Activated CD4-positive, alpha-beta T cell treated with anti-CD3 and anti-CD28 coated beads for 4 hours (primary cell): ENCODE measurements around the gene TBC1D17.
A peak's percentile ranks its signal among the peaks of the same experiment; 100 is the strongest.

Source experiments
- DNase-seq, 2 donors: peaks; one replicate each; pipeline ENCODE4 v3.0.0-alpha.2; 2020

Gene TBC1D17

DNA sequence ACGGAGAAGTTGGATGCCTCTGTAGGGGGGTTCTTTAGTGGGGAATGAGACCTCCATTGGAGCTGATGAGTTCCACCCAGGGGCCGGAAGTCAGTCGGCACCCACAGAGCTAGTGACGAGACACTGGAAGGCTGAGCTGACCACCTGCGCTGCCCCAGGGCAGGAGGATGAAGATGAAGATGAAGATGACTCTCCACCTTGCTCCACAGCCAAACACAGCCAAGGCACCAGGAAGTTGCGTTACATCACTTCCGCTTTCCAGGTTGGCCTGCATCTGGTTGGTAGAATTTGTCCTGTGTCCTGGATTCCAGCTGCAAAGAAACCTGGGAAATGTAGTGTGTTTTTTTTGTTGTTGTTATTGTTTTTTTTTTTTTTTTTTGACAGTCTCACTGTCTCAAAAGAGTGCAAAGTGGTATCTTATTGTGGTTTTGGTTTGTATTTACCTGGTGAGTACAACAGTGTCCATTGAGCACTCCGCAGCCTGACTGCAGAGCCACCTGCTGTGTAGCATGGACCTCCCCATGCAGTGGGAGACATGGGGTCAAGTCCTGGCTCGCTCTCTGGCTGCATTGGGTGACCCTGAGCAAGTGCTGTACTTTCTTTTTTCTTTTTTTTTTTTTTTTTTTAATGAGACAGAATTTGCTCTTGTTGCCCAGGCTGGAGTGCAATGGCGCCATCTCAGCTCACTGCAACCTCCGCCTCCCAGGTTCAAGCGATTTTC lies 1.9 kb downstream of the TBC1D17 start:
- no peak for DNase-seq

- DNase-seq, result no peak
Measured at GRCh38 chr19:49880162-49880869, 2.8 kb downstream of the TBC1D17 start.

DNA sequence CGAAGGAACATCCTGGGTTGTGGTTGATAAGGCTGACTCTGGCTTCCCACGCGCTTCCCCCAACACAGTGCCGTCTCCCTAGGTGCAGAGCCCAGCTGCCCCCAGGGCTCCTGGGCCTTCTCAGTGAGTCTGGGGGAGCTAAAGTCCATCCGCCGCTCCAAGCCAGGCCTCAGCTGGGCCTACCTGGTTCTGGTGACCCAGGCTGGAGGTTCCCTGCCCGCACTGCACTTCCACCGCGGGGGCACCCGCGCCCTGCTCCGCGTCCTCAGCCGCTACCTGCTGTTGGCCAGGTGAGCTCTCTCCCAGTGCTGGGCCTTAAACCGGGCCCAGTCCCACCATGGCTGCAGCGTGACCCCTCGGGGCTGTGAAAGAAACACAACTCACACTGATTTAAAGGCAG lies 3.7 kb downstream of the TBC1D17 start:
- DNase-seq, result no peak

DNA sequence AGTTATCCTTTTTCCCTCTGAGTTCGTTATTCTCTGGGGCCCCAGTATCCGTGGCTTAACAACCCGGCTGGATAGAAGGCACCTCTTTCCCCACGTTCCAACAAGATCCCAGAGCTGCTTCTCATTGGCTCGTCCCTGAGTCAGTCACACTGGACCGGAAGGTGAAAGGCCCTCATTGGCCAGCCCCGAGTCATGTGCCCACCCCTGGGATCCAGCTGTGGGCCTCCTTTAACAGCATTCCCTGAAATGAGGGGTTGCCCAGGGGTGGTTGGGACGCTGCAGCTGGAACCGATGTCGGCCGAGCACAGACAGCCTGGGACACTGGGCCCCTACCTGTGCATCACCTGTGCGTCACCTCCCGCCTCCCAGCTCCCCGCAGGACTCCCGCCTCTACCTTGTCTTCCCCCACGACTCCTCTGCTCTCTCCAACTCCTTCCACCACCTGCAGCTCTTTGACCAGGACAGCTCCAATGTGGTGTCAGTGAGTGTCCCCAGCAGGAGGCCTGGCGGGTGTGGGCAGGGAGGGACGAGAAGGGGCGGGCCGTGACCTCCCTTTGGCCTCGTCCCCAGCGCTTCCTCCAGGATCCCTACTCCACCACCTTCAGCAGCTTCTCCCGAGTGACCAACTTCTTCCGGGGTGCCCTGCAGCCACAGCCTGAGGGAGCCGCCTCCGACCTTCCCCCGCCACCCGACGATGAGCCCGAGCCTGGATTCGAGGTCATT lies 4.3 kb downstream of the TBC1D17 start:
- DNase-seq, result no peak

DNA sequence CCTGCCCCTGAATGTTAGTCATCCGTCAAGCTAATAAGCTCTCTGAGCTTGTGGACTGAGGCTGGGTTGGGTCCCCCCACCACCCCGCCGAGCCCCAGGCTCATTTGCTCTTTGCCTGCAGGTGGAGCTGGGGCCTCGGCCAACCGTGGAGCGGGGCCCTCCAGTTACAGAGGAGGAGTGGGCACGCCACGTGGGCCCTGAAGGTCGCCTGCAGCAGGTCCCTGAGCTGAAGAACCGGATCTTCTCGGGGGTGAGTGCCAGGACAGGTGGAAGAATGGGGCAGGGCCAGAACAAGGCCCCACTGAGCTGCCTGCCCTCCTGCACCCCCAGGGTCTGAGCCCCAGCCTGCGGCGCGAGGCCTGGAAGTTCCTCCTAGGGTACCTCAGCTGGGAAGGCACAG lies 5.1 kb downstream of the TBC1D17 start:
- DNase-seq, result no peak

DNA sequence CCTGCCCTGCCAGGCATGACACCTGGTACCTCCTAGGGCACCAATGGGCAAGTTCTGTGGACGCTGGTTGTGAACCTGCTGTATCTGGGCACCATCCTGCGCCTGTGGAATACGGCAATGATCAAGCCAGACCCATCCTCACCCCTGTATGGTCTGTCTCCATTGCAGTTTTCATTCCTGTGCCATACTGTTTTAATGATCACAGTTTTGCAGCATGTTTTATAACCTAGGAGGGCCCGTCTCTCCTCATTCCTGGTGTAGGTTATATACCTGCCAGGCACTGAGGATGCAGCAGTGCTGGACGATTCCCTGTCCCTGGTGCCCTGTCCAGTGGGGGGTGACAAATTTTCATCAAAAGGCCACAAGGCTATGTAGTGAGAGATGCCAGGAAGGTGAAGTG lies 5.6 kb downstream of the TBC1D17 start:
- no peak for DNase-seq

DNA sequence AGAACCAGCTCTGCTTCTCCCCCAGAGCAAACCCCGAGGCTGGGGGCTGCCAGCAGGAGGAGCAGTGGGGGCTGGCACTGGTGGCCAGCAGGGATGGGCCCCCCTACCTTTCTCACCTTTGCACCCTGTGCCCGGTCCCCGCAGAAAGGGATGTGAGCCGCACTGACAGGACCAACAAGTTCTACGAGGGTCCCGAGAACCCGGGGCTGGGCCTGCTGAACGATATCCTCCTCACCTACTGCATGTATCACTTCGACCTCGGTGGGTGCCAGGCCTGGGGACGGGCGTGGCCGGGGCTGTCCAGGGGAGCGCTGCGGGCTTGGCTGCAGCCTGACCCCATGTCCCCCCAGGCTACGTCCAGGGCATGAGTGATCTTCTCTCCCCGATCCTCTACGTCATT lies 6.6 kb downstream of the TBC1D17 start:
- DNase-seq, result no peak

DNA sequence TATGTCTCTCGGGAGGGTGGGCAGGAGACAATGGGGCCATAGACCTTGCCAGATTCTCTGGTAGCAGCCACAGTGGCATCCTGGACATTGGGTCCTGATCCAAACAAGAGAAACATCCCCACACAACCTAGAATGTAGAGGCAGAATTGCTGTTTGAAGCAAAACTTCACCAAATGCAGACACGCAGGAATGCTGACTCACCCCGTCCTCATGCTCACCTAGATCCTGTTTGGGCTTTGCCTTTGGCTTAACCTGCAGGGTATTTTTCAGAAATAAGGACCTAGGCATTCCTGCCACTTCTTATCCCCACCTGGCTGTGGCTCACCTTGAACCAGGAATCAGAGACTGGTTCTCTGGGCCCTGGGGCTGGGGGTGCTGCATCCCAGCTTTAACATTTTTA lies 7.3 kb downstream of the TBC1D17 start:
- no peak for DNase-seq

- no peak for DNase-seq
Measured at GRCh38 chr19:49887037-49887664, 9.6 kb downstream of the TBC1D17 start.

GRCh38 chr19:49887665-49888509 lies 10.4 kb downstream of the TBC1D17 start:
- no peak for DNase-seq

- no peak for DNase-seq
Measured at GRCh38 chr19:49888510-49888824, 11.0 kb downstream of the TBC1D17 start.

DNA sequence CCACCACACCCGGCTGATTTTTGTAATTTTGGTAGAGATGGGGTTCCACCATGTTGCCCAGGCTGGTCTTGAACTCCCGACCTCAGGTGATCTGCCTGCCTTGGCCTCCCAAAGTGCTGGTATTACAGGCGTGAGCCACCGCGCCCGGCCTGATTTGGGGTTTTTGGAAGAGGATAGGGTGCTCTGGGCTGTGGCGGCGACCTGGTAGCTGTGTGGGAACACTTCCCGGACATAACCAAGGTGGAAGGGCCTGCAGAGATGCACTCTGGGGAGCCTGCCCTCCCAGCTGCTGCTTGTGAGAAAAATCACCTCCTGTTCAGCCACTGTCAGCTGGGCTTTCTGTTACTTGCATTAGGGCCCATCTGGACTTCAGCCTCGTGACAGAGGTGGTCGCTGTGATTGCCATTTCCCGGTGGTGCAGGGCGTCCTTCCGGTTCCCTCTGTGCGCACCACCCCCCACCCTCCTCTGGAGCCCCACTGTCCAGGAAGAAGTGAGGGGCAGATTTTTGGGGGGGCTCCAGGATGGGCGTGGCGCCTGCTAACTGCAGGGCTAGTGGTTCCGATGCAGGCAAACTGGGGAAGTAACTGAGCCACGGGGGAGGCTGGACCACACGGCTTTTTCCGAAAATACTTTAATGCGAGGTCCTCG lies 11.7 kb downstream of the TBC1D17 start:
- DNase-seq, result no peak

GRCh38 chr19:49889687-49890348 lies 12.3 kb downstream of the TBC1D17 start:
- DNase-seq, result peak; percentile 74 to 76

DNA sequence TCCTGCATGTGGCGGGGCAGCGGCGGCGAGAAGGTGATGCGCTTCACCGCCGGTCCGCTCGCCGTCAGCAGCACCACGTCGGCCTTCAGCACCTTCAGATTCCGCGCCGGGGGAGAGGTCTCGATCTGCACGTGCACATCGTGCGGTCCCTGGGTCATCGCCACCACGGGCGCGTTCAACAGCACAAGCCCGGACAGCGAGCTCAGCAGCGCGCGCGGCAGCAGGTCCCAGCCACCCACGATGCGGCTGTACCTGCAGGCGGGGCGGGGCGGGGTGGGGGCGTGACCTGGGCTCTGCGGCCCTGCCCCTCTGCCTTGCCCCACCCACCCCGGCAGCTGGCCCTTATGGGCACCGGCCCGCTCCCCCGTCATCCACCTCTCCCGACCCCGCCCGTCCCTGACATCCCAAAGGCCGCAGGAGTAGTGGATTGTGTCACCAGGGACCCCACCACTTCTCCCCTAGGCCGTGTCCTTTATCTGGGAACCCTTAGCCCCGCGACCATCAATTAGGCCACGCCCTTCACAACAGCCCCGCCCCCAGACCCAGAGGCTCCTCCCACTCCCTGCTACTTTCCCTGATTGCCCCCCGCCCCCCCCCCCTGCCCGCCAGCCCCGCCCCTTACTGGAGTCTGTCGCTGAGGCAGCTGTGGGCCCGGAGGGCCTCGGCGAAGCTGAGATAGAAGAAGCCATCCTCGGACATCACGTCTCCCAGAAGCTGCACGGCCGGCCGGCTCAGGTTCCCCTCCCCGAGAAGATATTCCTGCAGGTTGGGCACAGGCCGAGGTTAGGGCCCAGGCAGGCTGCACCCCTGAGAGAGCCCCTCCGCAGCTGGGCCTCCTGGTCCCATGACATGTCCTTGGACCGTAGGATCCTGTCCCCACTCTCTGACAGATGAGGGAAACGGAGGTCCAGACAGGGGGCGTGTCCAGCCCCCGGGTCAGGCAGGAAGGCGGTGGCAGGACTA lies 13.1 kb downstream of the TBC1D17 start:
- DNase-seq, result peak; percentile 72 to 73

GRCh38 chr19:49891393-49891792 lies 13.9 kb downstream of the TBC1D17 start:
- DNase-seq, result no peak

GRCh38 chr19:49892716-49893115 lies 15.2 kb downstream of the TBC1D17 start:
- DNase-seq, result no peak

GRCh38 chr19:49894011-49894664 lies 16.6 kb downstream of the TBC1D17 start:
- no peak for DNase-seq

GRCh38 chr19:49894879-49895565 lies 17.5 kb downstream of the TBC1D17 start:
- no peak for DNase-seq
